ENCODE results near the gene ZNF496.
"Not testable (repeated sequence)": the region's sequence is repeated elsewhere in the genome, so short reads cannot be mapped to it uniquely, and the experiment has no call there.

Gene ZNF496

DNA sequence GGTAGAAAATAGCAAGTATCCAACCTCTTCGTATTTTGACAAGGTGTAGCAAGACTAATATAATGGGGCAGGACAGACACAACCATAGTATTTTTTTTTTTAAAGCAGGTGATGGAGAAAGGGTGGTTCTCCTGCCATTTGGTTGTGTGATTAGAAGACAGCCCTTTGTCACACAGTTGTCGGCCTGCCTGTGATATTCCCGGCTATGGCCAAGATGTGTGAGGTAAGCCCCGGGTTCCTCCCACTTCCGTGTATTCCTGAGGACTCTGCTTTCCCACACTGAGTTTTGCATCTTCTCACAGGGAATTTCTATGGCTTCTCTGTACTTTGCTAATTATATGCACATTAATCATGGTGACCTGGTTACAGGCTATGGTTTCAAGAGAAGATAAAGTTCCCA, 35.9 kb downstream of the ZNF496 start:
- no peak for DNase-seq (ENCODE audit: low read depth in 2 of 3, low spot score in 1 of 3)

DNA sequence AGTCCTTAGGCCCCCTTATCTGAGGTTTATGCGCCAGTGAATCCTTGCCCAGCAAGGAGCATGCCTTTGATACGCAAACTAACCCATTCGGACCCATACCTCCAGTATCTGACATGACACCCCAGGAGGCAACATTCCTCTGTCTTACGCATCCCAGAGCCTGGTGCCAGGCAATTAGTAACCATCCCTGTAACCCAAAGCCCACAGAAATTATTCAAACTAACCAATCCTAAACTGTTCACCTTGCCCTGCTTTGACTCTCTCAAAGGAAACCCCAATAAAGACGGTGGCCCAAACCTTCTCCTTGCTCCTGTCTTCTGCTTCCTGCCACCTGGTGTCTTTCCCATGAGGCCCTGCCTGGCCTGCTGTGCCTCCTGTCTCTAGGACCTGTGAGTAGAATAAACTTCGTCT, 36.4 kb downstream of the ZNF496 start:
- no peak for DNase-seq (ENCODE audit: low read depth in 2 of 3, low spot score in 1 of 3)

DNA sequence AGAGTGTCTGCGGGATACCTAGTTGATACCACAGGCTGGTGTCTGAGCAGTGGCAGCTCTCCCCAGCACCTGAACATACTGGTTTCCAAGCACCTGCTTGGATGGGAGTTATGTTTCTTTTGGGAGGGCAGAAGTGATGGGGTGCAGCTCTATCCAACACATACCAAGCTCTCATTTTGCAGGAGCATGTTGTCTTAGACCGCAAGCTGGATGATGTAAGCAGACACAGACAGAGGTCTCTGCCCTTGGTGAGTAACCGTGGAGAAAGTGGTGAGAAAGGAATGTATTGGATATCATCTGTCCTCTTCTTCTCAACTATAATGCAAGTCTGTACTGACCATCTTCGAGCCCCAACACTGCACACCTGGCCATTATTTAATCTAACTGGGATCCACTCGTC, 37.4 kb downstream of the ZNF496 start:
- no peak for DNase-seq (ENCODE audit: low read depth in 2 of 3, low spot score in 1 of 3)

DNA sequence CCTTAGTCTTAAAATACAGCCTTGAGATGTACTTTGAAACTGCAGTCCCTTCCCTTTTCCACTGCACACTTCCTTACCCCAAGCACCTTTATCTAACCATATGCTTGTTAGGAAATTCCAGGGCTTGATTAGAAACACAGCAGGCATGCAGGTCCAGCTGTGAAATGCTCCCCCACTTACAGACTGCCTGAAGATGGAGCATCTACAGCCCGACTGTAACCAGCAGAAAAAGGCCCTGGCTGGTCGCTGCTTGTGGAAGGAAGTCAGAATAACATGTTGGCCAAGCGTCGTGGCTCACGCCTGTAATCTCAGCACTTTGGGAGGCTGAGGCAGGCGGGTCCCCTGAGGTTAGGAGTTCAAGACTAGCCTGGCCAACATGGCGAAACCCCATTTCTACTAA, 38.6 kb downstream of the ZNF496 start:
- DNase-seq (ENCODE audit: low read depth in 2 of 3, low spot score in 1 of 3): no peak

DNA sequence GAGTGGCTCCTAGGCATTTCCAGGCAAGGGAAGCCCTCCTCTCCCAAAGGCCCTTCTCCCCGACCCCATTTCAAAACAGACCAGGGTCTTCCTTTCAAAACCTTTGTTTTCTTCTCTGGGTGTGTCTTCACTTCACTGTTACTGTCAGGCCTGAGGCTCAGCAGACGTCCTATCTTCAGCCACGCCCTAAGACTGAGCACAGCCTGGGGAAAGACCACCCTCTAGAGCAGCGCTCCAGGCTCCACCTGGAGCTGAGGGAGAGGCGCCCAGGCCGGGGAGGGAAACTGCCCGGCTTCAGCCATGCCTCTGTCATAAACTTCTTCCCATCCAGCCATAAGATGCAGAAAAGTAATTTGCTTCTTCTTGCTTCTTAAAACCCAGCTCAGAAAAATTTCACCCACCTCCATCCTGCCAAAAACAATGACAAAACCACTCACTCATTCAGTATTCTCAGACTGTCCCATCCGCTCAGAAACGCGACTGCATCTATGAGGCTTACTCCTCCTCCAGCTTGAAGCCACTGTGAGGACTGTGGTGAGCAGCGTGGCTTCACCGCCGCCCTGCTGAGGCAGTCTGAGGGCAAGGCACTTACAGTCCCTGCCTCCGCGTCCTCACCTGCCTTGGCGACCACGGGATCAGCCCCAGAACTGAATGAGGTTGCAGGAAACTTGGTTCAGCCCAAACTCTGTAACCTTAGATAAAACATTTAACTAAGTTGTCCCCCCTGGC, 39.7 kb downstream of the ZNF496 start:
- DNase-seq (ENCODE audit: low read depth in 2 of 3, low spot score in 1 of 3): no peak

DNA sequence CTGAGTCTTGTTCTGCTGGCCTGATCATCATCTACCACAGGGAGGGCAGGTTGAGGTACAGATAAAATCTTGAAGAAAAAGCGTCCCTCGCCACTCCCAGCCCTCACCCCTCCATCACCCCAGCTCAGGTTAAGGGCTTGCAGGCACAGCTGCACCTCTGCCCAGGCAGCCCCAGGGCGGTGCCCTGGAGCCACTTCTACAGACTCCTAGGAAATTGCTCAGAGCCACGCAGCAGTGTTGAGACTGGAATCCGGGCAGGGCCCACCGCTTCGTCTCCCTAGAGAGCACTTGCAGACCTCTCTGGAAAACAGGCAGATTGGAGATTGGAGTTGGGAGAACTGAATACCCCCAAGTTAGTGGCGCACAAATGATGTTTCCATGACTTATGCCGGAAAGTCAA, 40.5 kb downstream of the ZNF496 start:
- DNase-seq (ENCODE audit: low read depth in 2 of 3, low spot score in 1 of 3): no peak

DNA sequence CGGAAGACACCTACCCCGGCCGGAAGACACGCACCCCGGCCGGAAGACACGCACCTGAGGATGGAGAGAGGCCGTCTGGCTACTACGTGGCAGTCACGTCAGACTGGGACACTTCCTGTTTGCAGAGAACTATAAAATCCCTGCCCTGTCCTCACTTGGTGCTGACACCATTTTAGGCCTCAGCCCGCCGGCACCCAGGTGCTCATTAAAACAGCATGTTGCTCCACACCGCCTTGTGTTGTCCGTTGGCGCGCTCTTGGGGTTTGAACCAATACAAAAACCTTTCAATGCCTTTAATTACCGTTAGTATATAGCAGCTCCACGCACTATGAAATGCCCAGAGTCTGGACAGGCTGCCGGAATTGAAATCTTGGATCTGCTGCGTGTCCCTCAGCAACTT, 41.1 kb downstream of the ZNF496 start:
- no peak for DNase-seq (ENCODE audit: low read depth in 2 of 3, low spot score in 1 of 3)

DNA sequence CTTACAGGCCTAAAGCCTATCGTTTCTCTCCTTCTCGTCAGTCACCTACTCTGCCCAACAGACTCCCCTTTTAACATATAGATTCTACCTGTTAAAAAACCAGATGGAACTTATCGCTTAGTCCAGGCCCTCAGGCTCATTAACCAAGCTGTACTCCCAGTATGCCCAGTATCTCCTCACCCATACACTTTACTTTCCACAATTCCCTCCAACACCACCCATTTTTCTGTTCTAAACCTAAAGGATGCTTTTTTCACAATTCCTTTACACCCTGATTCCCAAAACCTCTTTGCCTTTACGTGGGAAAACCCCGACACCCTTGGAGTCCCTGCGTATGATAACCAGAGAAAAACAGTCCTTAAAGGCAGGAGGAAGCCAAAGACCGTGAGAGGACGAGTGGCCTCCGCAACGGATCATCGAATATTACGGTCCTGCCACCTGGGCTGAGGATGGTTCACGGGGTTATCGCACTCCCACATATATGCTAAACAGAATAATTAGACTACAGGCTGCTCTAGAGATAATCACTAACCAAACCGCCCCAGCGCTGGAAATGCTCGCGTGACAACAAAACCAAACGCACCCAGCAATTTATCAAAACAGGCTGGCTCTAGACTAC, 42.3 kb downstream of the ZNF496 start:
- not testable (repeated sequence) for DNase-seq (ENCODE audit: low read depth in 2 of 3, low spot score in 1 of 3)

DNA sequence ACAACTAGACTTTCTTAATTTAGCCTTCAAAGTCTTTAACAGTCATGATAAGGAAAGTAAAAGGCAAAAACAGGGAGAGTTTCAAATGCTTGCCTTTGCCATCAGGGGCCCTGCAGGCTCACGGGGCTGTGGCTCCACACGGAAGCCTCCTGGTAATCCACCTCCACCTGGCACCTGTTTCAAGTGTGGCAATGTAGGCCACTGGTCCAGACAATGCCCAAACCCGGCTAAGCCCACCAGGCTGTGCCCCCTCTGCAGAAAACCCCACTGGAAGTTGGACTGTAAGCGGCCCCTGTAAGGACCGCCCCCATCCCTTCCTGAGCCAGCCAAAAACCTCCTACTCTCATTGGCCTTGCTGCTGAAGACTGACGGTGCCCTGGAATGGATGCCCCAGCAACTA, 43.3 kb downstream of the ZNF496 start:
- no peak for DNase-seq (ENCODE audit: low read depth in 2 of 3, low spot score in 1 of 3)

DNA sequence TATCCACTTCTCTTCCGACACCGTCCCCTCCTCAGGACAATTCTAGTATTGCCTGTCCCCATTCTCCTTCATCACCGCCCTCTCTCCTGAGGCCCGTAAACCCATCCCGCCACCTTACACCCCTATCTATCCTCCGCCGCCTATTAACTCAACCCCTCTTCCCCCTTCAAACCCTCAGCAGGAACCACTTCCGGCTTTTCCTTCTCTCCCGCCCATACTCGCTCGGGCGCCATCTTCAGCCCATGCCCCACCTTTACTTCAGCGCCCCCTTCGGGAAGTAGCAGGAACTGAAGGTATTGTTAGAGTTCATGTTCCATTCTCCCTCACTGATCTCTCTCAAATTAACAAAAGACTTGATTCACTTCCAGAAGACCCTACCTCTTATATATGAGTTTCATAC, 44.2 kb downstream of the ZNF496 start:
- DNase-seq (ENCODE audit: low read depth in 2 of 3, low spot score in 1 of 3): no peak

DNA sequence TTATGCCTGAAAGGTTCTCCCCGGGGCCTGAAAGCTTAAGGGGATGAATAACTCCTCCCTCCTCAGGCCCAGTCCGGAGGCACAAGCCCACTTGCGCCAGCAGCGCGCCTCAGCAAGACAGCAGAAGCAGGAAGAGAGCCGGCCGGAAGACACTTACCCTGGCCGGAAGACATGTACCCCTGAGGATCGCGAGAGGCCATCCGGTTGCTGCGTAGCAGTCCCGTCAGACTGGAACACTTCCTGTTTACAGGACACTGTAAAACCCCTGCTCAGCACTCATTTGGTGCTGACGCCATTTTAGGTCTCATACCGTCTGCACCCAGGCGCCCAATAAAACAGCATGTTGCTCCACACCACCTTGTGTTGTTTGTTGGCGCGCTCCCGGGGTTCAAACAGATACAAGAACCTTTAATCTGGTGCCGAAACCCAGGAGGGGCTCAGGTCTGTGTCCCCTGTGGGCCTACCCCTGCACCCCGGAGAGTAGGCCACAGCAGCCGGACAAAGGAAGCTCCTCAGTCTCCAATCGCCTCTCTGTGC, 45.5 kb downstream of the ZNF496 start:
- DNase-seq (ENCODE audit: low read depth in 2 of 3, low spot score in 1 of 3): no peak

DNA sequence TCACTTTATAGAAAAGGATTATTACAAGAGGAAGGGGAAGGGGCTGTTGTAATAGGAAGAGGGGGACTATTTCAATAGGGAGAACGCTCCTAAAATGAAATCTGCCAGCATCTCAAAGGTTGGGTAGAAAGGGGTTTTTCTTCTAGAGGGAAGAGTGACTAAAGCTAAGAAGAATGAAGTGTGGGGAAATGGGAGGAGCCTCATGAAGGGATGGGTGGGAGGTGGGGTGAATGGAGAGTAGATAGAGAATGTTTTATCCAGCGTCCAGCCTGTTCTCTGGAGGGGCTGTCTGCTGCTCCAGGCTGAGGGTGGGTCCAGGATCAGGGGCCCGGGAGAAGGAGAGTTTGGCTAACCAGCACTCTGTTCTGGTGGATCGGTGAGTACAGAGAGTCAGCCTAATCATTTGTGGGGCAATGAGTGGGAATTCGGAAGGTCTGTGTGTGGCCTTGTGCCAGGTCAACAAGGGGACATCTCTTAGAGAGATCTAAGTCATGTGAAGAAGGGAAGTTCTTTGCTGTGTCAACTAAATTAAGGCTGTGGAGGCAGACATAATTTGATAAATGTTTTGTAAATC, 50.6 kb downstream of the ZNF496 start:
- DNase-seq (ENCODE audit: low read depth in 2 of 3, low spot score in 1 of 3): no peak

DNA sequence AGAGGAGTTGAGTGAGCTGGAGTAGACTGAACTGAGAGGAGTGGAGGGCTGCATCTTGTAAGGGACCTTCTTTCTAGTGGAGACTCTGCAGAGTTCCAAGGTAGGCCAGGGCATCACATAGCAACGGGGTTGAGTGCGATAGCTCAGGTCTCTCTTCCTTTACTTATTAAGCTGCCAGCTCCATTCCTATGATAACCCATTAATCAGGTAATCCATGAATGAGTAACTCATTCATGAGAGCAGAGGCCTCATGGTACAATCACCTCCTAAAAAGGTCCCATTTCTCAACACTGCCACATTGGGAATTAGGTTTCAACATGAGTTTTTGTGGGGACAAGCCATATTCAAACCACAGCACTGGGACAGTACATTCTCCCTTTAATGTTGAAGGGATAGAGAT, 54.5 kb downstream of the ZNF496 start:
- no peak for DNase-seq (ENCODE audit: low read depth in 2 of 3, low spot score in 1 of 3)

DNA sequence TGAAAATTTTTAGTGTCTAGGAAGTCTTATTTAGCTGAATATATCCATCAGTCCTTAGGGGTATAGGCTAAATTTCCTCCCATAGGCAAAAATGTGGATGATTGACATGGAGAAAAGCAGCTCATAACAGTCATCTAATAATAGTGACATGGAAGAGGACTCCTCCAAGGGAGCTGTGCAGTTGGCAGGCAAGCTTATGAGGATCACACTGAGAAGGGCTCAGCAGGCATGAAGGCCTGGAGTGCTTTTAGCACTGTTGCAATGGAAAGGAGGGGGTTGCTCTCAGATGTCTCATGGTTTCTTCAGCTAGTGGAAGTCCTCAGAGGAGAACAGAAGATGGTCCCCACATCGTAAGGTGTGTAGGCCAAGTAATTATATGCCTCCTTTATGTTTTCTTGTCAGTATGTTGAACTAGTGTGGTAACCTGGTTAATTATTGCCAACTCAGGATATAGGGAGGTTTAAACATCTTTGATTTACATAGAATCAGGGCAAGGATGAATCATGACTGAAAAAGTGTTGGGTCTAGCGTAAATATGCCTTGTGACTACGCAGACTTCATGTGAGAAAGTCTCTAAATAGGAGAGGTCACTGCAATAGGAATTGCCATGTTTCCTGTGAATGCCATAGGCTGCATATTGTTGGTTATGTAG, 56.9 kb downstream of the ZNF496 start:
- DNase-seq (ENCODE audit: low read depth in 2 of 3, low spot score in 1 of 3): no peak

DNA sequence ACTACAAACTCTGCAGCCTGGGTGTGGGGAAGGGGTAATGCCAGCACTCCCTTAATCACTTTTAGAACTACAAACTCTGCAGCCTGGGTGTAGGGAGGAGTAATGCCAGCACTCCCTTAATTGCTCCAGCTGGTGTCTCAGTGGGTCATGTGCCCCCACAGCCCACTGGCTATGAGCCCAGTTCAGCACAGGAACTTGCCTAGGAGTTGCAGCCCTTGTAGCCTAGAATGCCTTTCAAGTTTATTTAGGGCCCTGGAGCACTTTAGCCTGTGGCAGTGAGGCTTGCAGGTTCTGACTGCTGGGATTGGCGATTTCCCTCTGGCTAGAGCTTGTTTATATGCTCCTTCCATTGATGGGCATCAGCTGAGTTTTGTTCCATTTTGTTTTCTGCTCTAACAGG, 58.7 kb downstream of the ZNF496 start:
- DNase-seq (ENCODE audit: low read depth in 2 of 3, low spot score in 1 of 3): no peak

DNA sequence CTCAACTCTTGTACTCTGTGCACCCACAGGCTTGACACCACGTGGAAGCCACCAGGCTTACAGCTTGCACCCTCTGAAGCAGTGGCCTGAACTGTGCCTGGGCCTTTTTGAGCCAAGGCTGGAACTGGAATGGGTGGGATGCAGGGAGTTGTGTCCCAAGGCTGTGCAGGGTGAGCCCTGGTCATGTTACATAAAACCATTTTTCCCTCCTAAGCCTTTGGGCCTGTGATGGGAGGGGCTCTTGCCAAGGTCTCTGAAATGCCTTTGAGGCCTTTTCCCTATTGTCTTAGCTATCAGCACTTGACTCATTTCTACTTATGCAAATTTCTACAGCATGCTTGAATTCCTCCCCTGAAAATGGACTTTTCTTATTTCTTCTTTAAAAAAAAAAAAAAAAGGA, 61.7 kb downstream of the ZNF496 start:
- DNase-seq (ENCODE audit: low read depth in 2 of 3, low spot score in 1 of 3): no peak

DNA sequence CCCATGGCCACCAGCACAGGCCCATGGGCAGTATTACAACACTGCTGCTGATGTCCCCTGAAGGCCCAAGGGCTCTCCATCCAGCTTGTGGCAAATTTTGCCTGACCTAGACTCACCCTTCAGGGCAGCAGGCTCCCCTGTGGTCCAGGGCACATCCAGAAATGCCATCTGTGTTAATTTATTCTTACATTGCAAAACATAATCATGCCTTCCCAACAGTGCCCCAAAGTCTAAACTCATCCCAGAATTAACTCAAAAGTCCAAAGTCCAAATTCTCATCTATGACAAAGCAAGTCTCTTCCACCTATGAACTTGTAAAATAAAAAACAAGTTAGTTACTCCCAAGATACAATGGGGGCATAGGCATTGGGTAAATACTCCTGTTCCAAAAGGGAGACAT, 62.5 kb downstream of the ZNF496 start:
- DNase-seq (ENCODE audit: low read depth in 2 of 3, low spot score in 1 of 3): no peak

DNA sequence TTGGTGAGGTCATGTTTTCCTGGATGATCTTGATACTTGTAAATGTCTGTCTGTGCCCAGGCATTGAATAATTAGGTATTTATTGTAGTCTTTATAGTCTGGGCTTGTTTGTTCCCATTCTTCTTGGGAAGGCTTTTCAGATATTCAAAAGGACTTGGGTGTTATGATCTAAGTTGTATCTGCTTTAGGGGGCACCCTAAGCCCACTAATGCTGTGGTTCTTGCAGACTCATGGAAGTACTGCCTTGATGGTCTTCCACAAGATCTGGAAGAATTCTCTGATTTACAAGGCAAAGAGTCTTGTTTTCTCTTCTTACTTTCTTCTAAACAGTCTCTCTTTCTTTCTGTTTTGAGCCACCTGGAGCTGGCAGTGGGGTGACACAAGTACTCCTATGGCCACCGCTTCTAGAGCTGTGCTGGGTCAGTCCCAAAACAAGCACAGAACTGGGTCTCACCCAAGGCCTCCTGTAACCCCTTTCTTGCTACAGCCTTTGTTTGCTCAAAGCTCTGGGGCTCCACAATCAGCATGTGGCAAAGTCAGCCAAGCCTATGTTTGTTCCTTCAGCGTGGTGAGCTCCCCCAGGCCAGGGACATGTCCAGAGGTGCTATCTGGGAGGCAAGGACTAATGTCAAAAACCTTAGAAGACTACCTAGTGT, 63.1 kb downstream of the ZNF496 start:
- DNase-seq (ENCODE audit: low read depth in 2 of 3, low spot score in 1 of 3): no peak

DNA sequence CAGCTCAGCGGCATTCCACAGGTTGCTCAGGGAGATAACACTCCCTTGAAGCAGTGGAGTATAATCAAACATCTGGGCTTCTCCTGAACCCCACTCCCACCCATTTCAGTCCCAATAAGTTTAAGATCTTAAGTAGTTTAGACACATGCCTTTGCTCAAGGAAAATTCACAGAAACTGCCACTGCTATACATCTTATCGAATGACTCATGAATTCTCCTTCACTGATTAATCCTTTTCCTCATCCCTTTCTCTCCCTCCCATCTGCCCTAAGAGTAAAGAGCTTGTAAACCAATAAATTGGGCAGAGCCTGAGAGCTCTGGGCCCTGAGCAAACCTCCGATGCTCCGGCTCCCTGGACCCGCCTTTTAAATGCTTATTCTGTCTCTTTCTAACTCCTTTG, 65.6 kb downstream of the ZNF496 start:
- no peak for DNase-seq (ENCODE audit: low read depth in 2 of 3, low spot score in 1 of 3)

DNA sequence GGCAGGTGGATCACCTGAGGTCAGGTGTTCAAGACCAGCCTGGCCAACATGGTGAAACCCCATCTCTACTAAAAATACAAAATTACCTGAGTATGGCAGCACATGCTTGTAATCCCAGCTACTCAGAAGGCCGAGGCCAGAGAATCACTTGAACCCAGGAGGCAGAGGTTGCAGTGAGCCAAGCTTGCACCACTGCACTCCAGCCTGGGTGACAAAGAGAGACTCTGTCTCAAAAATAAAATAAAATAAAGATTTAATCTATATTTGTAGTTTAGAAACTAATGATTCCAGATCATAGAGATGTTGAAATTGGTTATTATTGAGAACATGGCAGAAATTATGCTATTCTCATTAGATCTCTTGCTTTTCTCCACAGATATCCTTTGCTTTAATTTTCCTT, 75.9 kb downstream of the ZNF496 start, which contains the start of gene VN1R5:
TSS of gene VN1R5 (plus strand) at position 301 of the 400 bp plus-strand sequence.
- not testable (repeated sequence) for DNase-seq (ENCODE audit: low read depth in 2 of 3, low spot score in 1 of 3)

DNA sequence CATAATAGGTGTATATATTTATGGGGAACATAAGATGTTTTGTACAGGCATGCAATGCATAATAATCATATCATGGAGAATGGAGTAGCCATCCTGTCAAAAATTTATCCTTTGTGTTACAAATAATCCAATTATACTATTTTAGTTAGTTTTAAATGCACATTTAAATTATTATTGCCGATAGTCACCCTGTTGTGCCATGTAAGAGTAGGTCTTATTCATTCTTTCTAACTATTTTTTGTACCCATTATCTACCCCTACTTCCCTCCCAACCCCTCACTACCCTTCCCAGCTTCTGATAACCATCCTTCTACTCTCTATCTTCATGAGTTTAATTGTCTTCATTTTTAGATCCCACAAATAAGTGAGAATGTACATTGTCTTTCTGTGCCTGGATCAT, 84.1 kb downstream of the ZNF496 start:
- DNase-seq (ENCODE audit: low read depth in 2 of 3, low spot score in 1 of 3): no peak
